ENCODE data around the gene VMP1. TPM values are rescaled to one million over a fixed set of nuclear protein-coding genes. Genes with fewer than 3 reads are reported as not detected.

VMP1 gene
- total RNA-seq (ENCODE audit: low replicate concordance), result 134 and 234 TPM in 2 replicates

DNA sequence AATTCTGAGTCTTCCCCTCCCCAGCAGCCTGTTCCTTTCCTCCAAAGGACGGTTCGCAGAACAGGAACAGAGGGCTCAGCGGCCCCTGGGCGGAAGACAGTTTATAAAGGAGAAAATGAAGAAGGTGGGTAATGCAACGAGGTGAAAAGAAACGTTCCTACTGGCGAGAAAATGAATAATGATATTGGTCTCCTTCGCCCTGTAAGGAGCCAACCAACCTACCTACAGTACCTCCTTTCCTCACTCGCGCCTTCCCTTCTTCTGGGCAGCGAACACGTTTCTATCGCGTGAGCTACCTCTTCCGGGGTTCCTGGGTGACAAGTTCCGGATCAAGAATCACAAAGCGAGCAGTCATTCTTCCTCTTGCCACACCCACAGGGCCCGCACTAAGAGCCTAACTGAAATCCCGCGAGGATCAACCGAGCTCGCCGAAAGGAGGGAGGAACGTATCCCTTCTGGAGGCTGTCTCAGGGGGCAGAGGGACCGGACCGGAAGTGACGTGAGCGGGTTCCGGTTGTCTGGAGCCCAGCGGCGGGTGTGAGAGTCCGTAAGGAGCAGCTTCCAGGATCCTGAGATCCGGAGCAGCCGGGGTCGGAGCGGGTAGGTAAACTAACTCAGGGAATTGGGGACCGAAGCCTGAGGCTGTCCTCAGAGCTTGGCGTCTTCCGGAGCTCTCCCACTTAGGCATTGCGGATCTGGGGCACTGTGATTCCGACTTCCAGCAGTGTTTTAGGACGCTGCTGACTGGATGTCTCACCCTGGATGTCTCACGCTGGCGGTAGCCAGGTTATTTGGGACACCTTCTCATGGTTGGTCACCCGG lies at the start of gene VMP1, which contains the start of gene PTRH2:
Gene VMP1 (plus strand): TSS at position 506 of the 822 bp plus-strand sequence. CDS start 23,793 bp downstream, outside the sequence.
Gene PTRH2 (minus strand): TSS at position 282 of the 822 bp plus-strand sequence. CDS start 9,452 bp downstream, outside the sequence.
- peak within 1 kb of the TSS; percentile 99 for H3K4me3 ChIP-seq (ENCODE audit: low read depth, low read length)
- TF ChIP-seq, protein P1, sequence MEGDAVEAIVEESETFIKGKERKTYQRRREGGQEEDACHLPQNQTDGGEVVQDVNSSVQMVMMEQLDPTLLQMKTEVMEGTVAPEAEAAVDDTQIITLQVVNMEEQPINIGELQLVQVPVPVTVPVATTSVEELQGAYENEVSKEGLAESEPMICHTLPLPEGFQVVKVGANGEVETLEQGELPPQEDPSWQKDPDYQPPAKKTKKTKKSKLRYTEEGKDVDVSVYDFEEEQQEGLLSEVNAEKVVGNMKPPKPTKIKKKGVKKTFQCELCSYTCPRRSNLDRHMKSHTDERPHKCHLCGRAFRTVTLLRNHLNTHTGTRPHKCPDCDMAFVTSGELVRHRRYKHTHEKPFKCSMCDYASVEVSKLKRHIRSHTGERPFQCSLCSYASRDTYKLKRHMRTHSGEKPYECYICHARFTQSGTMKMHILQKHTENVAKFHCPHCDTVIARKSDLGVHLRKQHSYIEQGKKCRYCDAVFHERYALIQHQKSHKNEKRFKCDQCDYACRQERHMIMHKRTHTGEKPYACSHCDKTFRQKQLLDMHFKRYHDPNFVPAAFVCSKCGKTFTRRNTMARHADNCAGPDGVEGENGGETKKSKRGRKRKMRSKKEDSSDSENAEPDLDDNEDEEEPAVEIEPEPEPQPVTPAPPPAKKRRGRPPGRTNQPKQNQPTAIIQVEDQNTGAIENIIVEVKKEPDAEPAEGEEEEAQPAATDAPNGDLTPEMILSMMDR (IDR thresholded peaks at IDR 0.05; ENCODE audit: insufficient read depth, low read length), result no peak
- peak; percentile 100 for DNase-seq (ENCODE audit: low read depth)

DNA sequence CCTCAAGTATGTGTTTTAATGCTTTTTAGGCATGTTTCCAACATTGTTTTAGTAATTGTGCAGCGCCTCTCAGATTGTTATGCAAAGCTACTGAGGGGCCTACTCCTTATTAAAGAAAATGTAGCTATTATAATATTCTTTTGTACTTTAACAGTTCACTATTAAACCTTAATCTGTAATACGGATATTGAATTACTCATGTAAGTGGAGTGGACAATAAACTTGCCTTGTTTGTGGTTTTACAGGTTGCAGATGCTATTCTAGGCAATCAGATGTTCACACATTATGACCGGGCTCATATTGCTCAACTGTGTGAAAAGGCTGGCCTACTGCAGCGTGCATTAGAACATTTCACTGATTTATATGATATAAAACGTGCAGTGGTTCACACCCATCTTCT lies 41.2 kb upstream of the VMP1 start:
- no peak for DNase-seq (ENCODE audit: low read depth)
- H3K4me3 ChIP-seq (ENCODE audit: low read depth, low read length), result no peak overlapping the region
- TF ChIP-seq, protein P1 (IDR thresholded peaks at IDR 0.05; ENCODE audit: insufficient read depth, low read length), result no peak

DNA sequence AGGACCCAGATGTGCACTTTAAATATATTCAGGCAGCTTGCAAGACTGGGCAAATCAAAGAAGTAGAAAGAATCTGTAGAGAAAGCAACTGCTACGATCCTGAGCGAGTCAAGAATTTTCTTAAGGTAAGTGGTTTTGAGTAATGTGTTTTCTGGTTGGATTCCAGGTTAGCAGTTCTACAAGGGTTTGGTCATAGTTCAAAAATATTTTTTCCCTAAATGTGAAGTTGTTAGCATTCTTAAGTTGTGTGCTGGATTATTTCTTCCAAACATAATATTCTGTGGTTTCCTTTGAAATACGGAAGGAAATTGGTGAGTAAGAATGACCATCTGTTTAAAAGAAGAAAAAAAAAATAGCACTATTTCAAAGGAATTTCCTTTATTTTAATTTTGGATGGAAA lies 38.6 kb upstream of the VMP1 start:
- DNase-seq (ENCODE audit: low read depth), result peak; percentile 97
- peak overlapping the region; percentile 4 for H3K4me3 ChIP-seq (ENCODE audit: low read depth, low read length)
- TF ChIP-seq, protein P1 (IDR thresholded peaks at IDR 0.05; ENCODE audit: insufficient read depth, low read length), result no peak

DNA sequence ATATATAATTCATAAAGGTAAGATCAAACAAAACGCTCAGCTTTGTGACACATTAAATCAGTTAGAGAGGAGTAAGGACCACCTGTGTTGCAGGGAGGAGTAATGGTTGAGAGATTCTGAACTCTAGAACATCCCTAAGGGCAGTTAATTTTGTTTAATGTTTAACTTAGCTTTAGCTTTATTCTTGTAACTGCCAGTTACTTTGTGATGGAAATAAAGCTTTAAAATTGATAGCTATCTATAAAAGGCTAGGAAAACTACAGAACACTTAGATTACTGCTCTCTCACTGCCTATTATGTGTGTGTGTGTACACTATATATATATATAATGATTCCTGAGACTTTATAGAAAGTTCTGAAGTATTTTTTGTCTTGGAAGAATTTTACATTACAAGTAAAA lies 38.0 kb upstream of the VMP1 start:
- TF ChIP-seq, protein P1 (IDR thresholded peaks at IDR 0.05; ENCODE audit: insufficient read depth, low read length), result no peak
- no peak for DNase-seq (ENCODE audit: low read depth)
- no peak overlapping the region for H3K4me3 ChIP-seq (ENCODE audit: low read depth, low read length)

- TF ChIP-seq, protein P1 (IDR thresholded peaks at IDR 0.05; ENCODE audit: insufficient read depth, low read length), result no peak
- H3K4me3 ChIP-seq (ENCODE audit: low read depth, low read length), result no peak overlapping the region
- DNase-seq (ENCODE audit: low read depth), result no peak
These were observed 37.5 kb upstream of the VMP1 start for GRCh38 chr17:59669944-59670343.

DNA sequence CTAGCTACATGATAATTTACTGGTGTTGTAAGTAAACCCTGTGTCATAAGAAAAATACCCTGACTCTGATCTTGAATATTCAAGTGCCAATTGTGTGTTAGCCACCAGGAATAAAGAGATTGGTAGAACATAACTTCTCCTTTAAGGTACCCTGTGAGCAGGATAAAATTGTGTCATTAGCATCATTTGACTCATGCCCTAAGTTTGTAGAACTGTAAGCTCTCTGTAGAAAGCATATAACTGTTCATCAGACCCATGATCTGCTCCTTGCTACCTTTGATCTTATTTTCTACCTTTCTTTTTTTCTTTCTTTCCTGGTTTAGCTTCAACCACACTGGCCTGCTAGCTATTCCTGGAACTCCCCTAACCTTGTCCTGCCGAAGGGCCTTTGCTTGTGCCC lies 36.1 kb upstream of the VMP1 start:
- no peak overlapping the region for H3K4me3 ChIP-seq (ENCODE audit: low read depth, low read length)
- no peak for DNase-seq (ENCODE audit: low read depth)
- TF ChIP-seq, protein P1 (IDR thresholded peaks at IDR 0.05; ENCODE audit: insufficient read depth, low read length), result no peak

Measured in fibroblast of the aortic adventitia (primary cell).